HUDEP-2 (cell line): ENCODE measurements around the gene INPP5F.
"Not testable (repeated sequence)": the region's sequence is repeated elsewhere in the genome, so short reads cannot be mapped to it uniquely, and the experiment has no call there.

Experiments used
- DNase-seq, 76 experiments: peaks; one replicate each; lab custom pipeline; 2025; ENCODE audit not compliant: unreplicated experiment in 76 of 76; lab: John Stamatoyannopoulos, UW

INPP5F gene

DNA sequence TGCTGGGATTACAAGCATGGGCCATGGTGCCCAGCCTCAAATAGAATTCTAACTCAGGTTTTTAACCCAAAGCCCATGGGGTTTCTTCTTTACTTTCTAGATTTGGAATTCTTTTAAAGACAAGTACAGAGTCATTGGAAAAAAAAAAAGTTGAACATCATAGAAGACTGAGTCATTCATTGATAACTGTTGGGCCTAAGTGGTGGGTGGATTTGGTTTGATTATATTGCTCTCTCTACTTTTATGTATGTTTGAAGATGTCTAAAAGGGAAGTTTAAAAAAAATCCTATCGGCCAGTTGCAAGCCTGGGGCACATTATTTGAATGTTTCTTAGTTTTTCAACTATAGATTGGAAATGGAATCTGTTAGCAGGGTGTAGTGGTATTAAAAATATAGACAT is 49.7 kb downstream of the INPP5F start:
- peak in 1 of 76 experiments; percentile 14 for DNase-seq

- no peak for DNase-seq
Observed at GRCh38 chr10:119776536-119776935, 50.7 kb downstream of the INPP5F start.

- no peak for DNase-seq
Observed at GRCh38 chr10:119777686-119778085, 51.8 kb downstream of the INPP5F start.

DNA sequence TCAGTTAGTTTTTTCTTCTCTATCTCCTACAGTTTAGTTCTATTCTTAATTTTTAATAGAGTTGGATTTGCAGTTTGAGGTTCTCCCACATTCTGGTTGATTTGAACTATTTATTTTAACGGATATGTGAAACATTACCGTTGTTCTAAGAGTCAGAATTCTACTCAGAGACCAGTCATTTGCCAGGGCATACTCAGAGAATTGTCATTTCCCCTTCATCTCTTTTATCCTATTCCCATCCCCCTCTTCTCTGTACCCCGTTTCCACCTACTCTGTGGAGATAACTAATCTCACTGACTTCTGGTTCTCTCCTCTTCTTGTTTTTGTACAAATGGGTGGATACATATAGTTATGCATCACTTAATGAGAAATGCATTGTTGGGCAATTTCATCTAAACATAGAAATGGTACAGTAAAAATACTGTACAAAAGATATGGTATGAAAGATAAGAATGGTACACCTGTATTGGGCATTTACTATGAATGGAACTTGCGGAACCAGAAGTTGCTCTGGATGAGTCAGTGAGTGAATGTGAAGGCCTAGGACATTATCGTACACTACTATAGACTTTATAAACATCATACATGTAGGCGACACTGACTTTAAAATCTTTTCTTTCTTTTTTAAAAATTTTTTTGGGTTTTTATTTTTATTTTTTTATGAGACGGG is 53.1 kb downstream of the INPP5F start:
- no peak for DNase-seq

- DNase-seq = no peak
Observed at GRCh38 chr10:119780879-119781480, 55.1 kb downstream of the INPP5F start.

GRCh38 chr10:119781498-119781897 is 55.6 kb downstream of the INPP5F start:
- DNase-seq = no peak

DNA sequence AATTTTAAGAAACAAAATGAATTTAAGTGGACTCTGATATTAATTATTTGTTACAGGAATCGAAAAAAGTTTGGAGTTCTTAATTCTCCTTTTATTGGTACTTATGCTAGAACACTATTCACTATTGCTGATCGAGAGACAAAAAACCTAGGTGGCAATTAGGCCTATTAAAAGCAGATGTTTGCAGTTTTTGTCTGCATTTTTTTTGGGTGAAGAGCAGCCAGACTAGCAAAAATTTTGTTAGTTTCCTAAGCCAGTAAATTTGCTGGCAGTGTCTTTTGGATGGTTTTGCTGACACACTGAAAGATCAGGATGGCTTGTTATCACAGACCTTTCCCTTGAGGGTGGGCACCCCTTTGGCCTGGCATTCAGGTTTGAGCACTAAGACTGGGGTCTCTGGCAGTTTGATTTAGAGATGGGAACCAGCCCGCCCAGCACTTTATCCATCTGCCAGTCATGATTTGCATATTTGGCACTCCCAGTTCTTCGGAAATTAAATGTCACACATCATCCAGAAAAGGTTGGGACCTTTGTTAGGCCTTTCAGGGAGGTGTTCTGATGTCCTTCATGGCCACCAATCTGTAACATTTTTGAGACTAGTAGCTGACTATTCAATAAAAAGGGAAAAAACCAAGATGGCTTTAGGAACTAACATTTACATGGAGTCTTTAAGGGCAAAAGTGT is 57.3 kb downstream of the INPP5F start:
- no peak for DNase-seq

DNA sequence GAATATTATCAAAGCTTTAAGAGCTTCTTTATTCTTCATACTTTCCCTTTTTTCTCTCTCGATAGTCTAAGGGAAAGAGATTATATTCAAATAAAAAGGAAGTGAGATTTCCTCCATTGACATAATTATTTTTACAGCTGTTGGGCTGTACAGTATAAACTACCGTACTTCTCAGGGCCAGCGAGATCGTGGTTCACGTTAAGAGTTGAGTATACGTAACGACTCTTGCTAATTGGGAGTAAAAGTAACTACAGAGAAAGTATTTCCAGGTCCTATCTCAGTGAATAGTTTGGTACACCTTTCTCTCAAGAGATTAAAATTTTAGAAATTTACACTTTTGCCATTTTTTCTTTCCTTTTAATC is 57.8 kb downstream of the INPP5F start:
- no peak for DNase-seq

DNA sequence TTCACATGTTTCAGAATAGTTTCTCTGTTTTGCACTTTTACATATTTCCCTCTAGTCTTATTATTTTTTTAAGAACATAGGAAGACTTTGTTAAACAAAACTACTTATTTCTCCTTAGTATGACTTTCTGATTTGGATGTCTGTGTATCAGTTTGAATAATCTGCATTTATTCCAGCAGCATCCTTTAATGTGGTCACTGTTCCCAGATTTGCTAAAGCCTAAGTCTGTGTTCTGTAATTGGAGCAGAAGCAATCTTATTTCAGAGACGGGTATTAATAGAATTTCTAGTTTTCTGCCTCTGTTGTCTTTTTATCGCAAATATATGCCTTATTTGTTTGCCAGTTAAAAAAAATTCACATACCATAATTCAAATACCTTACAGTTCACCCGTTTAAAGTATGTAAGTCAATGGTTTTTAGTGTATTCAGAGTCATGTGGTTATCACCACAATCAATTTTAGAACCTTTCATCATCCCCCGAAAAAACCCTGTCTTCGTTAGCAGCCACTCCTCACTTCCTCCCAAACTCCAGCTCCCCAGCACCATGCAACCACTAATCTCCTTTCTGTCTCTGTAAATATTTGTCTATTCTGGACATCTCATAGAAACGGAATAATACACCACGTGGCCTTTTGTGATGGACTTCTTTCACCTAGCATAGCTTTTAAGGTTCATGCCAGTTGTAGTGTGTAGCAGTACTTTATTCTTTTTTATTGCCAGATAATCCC is 58.7 kb downstream of the INPP5F start:
- peak in 6 of 76 experiments; percentile 4 to 62 (median 11) for DNase-seq

- DNase-seq = peak in 53 of 76 experiments; percentile 1 to 60 (median 20)
Observed at GRCh38 chr10:119786117-119786769, 60.4 kb downstream of the INPP5F start.

GRCh38 chr10:119795101-119795500 is 69.3 kb downstream of the INPP5F start:
- not testable (repeated sequence) for DNase-seq

GRCh38 chr10:119796039-119796438 is 70.2 kb downstream of the INPP5F start:
- no peak for DNase-seq

DNA sequence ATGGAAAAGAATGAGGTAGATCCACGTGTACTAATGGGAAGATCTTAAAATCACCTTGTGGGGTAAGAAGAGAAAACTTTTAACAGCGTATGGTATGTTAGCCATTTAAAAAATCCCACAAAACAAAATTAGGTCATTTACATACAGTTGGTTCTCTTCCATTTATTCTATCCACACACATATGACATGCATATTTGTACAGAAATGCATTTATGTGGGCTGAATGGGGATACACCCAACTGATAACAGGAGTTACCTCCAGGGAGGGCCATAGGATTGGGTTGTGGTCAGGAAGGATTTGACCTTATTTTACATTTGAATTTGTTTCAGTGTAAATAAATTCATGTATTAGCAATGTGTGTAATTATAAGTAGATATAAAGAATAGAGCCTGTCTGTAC is 75.3 kb downstream of the INPP5F start:
- peak in 1 of 76 experiments; percentile 12 for DNase-seq

GRCh38 chr10:119801998-119802538 is 76.2 kb downstream of the INPP5F start:
- no peak for DNase-seq

DNA sequence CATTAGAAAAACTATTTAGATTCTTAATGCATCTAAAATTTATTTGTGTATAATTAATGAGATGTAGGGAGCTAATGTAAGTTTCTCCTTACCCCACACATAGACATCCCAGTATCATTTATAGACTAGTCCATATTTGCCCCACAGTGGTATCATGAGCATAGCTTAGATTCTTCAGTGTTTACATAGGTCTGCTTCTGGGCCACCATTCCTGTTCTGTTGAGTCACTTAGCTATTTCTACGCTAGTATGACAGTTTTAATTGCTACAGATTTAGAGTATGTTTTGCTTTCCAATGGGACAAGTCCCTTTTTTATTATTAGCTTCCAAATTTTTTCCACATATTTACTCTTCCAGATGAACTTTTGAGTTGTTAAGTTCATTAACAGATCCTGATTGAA is 77.4 kb downstream of the INPP5F start:
- no peak for DNase-seq

- no peak for DNase-seq
Observed at GRCh38 chr10:119805702-119806230, 79.9 kb downstream of the INPP5F start.

DNA sequence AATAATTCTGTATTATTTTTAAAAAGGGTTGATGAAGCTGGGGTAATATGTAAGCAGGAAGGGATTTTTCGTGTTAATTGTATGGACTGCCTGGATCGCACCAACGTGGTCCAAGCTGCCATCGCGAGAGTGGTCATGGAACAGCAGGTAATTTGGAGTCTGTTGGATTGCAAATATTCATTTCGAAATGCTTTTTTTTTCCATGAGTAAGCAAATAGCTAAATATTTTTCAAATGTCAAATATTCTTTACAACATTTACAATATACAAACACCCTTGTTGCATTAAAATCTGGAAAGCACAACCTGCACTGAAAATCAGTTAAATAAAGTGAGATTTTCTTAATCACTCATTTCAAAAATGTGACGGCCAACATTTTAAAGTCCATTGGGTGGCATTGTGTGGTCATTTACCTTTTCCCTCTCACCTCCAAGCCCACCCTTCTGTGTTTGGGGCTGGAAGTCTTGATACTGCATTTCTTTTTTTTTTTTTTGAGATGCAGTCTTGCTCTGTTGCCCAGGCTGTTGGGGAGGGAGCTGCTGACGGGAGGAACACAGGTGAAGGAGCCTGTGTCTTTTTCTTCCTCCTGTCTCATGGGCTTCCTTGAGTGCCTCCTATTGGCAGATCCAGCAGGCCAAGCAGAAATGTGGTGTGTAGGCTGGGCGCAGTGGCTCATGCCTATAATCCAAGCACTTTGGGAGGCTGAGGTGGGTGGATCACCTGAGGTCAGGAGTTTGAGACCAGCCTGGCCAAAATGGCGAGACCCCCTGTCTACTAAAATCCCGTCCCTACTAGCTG is 80.7 kb downstream of the INPP5F start:
- no peak for DNase-seq

DNA sequence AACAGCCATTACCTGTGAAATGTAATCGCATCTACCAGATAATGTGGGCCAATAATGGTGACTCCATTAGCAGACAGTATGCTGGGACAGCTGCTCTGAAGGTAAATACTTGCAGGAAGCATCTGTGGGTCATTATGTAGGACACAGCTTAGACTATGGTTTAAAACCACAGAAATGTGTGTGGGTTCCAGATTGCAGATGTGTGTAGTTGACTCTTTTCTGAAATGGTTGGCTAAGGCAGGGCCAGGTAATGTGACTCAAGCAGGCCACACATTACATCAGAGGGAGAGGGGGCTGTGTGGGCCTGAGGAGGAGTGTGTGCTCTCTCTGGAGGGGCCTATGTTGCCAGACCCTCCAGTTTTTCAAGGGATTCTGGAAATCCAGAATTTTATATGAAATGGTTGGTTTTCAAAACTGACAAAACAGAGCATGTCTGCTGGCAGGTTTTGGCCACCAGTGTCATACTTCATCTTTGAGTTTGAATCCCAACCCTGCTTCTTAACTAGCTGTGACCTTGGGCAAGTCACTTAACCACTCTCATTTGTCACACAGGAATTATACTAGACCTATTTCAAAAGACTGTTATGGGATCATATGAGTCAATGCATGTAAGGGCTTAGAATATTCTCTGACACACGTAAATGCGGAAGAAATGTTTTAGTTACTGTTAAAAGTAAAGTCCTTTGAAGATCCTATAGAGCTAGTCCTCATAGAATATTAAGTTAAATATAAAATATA is 82.3 kb downstream of the INPP5F start:
- DNase-seq = no peak

- DNase-seq = no peak
Observed at GRCh38 chr10:119811122-119811521, 85.3 kb downstream of the INPP5F start.
